Limb (tissue), 2 donors: Measurements from ENCODE around the gene SERPINB10.
"Not testable (repeated sequence)": the region's sequence is repeated elsewhere in the genome, so short reads cannot be mapped to it uniquely, and the experiment has no call there.

Source experiments
- DNase-seq, 2 donors: peaks; one replicate each; pipeline ENCODE4 v3.0.0-alpha.2; 2016; ENCODE audit errors: extremely low spot score in 2 of 2

The SERPINB10 gene

DNA sequence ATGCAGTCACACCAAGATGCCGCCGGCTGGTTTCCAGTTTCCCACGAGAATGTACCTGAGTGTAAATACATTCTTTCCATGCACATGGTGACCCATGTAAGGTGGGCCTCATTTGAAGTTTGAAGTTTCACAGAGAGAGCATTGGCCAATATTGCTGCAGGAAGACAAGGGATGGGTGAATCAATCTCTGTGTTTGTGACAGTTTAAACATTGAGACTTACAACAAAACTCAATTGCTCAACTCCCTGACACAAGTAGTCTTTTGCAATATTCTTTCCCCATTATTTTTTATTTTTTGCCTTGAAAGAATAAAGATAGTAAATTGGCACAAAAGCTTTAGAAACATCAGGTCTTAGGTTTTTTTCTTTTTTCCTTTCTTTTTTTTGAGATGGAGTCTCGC lies 15.2 kb upstream of the SERPINB10 start:
- no peak for DNase-seq

DNA sequence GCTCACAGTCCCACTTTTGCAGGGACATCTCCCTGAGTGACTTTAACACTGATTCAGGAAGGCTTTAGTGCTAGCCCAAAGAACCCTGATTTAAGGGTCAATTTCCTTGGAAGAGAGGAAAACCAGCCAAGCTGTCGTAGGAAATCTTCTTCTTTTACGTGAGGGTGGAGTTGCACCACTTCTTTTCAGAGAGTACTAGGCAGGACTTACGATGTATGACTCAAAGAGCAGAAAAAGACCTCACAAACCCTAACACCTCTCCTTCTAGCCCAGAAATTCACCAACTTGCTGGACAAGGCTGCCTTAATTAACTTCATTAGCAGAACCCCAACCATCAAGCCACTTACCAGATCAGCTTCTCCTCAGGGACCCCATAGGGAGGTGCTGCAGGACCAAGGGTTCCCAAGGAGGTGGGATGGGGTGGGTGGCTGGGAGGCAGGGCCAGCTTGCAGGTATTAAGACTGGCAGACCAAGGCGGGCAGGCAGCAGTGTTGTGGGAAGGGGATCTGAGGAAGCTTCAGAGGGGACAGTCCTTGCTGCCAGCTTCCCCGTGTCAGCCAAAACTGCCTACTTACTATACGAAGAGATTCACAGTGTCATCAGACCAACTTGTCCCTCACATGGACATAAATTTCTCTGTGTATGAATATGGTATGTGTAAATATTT lies 13.5 kb upstream of the SERPINB10 start:
- no peak for DNase-seq

DNA sequence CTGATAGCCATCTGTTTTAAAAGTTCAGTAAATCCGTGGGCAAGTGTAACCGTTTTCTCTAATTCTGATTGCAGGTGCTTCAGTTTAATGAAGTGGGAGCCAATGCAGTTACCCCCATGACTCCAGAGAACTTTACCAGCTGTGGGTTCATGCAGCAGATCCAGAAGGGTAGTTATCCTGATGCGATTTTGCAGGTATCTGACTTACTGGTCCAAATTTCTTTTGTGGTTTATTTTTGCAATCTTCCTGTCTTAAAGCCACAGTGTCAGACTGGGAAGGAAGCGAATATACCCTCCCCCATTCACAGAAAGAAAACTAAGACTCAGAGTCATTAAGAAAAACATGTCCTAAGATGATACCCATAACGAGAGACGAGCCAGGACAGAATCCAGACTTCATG lies 12.6 kb upstream of the SERPINB10 start:
- DNase-seq, result no peak

DNA sequence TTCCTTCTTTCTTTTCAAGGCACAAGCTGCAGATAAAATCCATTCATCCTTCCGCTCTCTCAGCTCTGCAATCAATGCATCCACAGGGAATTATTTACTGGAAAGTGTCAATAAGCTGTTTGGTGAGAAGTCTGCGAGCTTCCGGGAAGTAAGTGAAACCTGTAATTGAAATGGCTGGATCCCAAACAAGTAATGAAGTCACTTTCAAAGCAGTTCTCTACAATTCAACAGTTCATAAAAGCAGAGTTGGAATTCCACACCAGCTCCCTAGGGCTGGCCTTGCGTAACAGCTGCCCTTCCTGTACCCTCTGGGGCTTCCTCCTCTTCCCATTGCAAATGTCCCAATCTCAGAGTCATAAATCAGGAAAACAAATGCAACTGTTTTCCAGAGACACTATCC lies 10.7 kb upstream of the SERPINB10 start:
- DNase-seq, result no peak

DNA sequence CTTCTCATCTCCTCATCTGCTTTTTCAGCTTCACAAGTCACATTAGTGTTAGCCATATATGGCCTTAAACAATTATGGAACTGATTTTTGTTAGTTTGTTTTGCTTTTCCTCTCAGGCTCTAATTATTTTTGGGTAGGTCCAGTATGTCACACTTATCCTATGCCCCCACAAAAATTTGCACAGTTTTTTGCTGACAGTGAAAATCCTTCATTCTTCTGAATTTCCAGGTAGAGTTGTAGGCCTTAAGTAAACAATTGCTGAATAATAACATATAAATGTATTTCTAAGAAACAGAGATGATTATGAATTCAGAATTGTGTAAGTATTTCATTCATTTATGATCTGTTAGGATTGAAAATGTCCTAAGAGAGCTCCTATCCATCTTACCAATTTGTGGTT lies 8.6 kb upstream of the SERPINB10 start:
- no peak for DNase-seq

DNA sequence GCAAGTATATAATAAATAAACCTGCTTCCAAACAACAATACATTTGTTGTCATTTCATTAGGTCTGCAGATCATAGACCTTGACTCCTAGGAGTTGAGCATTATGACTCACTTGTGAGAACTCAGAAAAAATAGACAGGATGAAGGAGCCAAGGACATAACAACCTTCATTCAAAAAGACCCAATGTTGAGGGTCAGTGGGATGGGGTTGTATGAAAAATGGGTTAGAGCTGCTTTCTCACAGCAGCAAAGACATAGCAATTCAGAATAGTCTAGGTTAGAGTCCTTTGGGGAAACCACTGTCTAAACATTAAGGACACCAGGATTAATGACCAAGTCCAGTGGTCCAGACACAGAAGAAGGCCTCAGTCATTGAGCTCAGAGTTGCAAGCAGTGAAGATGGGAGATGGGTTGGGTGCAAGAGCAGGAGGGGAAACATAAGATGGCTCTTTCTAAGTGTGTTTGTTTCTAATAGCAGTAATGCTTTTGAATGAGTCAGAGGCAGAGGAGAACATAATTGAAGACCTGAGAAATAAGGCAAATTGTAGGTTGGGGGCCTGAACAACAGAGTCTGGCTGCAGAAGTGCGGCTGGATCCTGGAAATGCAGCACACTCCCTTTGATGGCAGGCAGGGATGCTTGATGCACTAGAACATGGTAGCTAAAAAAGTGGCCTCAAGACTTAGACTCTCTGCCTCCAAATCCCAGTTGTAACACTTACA lies 3.7 kb upstream of the SERPINB10 start:
- no peak for DNase-seq

DNA sequence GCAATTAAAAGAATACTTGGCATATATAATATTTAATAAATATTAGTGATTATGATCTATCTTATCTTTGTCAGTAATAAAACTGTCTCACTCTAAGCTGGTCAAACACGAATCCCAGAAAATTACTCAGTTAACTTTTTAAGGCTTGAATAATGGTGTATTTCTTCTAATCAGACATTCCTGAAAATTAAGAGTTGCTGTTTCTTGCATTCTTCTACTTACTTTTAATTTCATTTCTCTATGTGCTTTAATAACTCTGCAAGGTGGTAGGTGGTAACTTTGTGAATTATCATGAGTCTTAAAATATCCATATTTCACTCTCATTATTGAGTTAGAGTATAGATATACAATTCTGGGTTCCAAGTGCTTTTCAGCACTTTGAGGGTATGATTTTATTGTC lies 3.1 kb upstream of the SERPINB10 start:
- no peak for DNase-seq

DNA sequence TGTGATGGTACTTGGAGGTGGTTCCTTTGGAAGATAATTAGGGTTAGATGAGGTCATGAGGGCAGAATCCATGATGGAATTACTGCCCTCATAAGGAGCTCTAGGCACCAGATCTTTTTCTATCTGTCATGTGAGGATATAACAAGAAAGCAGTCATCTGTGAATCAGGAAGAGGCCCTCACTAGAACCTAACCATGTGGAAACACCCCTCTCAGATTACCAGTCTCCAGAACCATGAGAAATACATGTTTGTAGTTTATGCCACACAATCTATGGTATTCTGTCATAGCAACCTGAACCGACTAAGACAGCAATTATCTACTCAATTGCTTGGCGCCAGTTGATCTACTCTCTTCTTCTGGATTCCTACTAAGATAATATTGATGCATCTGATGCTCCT lies 2.4 kb upstream of the SERPINB10 start:
- DNase-seq, result no peak

DNA sequence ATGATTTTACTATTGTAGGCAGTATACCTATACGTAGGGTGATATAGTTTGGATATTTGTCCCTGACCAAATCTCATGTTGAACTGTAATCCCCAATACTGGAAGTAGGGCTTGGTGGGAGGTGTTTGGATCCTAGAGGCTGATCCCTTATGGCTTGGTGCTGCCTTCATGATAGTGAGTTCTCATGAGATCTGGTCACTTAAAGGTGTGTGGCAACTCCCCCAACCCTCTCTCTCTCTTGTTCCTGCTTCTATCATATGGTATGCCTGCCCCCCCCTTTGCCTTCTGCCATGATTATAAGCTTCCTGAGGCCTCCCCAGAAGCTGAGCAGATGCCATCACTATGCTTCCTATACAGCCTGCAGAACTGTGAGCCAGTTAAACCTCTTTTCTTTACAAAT lies 1.7 kb upstream of the SERPINB10 start:
- DNase-seq, result no peak

DNA sequence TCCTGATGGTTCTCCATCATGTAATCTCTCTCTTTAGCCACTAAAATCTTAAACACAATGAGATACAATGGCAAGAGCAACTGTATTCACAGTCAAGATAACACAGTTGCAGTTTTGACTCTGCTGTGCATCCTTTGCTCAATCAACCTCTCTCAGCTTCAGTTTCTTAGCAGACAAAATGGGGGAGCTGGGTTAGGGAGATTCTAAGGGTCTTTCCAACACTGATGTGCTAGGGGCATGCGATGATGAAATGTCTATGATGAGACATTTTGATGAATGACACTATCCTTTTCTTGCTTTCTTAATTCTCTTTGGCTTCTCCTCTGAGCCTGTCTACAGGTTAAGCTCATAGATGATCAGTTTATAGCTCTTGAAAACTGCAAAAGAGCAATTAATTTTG lies 1.1 kb downstream of the SERPINB10 start:
- DNase-seq, result no peak

DNA sequence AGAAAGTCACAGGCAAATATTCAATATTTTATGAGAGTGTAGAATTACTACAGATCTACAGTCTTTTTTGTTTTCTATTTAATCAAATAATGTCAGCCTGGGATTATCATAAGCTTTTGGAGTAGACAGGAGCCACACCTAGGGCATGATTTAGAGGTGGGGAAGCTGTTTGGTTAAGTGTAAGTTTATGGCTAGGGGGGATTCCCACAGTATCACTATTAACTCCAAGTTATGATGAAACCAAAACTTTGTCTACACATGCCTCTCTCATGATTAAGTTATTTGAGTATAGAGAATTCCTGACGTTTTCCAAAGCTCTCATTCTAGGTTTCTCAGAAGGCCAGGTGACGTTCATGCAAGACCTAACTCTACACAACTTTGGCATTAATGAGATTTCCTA lies 2.1 kb downstream of the SERPINB10 start:
- DNase-seq, result no peak

DNA sequence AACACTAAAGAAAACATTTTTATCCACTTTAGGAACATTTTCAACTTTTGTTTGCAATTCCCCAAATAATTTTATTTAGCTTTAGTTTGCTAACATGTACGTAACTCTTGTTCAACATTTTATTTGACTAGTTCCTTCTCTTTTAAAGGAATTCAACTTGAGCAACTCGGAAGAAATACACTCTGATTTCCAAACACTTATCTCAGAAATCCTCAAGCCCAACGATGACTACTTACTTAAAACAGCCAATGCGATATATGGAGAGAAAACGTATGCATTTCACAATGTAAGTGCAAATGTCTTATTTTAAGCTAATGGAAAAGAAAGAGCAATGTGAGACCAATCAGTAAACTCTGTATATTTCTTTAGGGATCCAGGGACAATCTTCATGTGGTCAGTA lies 10.1 kb downstream of the SERPINB10 start:
- DNase-seq, result no peak

DNA sequence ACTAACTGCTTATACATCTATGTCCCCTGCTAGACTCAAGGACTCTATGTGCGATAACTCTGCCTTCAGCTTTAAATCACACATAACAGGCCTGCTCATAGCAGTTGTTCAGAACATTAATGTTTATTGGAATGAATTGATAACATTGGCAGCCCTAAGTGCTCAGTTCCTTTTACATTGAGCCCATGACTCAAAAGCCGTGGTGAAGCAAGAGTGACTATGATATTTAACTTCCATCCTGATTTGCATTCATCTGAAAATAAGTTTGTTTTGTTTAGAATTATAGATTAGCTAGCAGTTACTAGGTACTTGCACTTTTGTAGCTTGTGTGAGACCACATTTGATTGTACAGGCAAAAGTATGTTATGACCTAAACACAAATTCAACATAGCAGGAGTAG lies 14.3 kb downstream of the SERPINB10 start:
- no peak for DNase-seq

DNA sequence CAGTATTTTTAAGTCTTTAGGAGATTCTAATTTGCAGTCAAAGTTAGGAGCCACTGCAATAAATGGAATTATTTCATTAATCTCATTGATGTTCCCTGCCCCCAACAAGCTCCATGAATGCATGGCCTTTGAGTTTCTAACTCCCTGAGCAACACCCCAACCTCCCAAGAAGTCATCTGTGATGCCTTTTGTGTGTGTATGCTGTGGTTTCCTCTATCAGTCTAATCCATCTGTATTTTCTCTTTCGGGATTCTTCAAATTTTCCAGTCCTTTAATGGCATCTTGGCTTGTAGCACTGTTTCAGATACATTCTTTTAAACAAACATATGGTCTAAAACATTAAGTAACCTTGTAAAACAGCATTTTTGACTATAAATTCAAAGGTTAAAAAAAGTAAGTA lies 16.8 kb downstream of the SERPINB10 start:
- DNase-seq, result no peak

DNA sequence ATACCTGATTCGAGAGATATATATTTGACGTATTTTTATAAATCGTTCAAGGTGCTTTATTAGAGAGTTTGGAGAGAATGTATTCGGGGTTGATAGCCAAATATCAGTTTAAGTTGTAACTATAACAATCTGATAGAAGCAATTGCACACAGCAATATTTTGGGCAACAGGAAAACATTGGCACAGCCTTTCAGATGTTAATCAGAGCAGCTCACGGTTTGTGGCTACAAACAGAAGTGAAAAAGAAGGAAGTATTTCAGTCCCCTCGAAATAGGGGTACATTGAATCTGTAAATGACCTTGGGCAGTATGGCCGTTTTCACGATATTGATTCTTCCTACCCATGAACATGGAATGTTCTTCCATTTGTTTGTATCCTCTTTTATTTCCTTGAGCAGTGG lies 20.6 kb downstream of the SERPINB10 start:
- DNase-seq, result no peak

DNA sequence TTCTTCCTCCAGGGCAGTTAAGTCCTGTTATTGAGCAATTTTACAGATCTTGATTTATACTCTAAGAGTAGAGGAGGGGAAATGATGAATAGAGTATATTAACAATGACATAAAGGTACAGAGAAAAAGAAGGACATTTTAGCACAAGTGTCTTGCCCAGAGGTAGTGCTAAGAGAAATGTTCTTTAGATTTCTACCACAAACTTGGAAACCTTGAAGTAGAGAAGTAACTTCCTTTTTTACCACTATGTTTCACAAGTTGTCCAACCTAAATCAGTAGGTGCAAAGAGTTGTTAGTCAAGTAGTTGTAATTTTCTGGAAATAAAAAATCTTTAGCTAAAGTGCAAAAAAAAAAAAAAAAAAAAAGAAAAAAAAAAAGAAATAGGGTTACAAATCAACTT lies 21.6 kb downstream of the SERPINB10 start:
- not testable (repeated sequence) for DNase-seq

DNA sequence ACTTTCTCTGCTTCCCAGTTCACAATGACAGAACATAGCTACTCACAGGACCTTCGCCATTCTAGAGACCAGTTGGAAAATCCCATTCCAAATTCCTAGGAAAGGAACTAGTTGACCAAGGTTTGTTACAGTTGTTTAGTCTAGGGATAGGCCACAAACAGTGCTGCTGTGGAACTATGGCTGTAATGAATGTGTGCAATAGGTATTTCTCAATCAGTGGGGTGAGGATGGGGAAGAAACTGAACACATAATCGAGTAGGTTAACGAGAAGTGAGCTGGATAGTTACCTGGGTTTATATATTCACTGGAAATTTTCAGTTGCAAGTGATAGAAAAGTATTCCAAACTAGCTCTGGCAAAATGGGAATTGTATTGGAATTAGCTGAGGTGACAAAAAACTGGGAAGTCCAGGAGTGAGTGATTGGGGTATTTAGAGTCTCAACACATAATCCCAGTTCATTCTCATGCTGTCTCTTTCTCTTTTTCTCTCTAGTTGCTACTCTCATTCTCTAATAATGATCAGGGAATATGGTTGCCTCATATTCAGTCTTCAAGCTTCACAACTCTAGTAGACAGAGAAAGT lies 23.1 kb downstream of the SERPINB10 start:
- no peak for DNase-seq

DNA sequence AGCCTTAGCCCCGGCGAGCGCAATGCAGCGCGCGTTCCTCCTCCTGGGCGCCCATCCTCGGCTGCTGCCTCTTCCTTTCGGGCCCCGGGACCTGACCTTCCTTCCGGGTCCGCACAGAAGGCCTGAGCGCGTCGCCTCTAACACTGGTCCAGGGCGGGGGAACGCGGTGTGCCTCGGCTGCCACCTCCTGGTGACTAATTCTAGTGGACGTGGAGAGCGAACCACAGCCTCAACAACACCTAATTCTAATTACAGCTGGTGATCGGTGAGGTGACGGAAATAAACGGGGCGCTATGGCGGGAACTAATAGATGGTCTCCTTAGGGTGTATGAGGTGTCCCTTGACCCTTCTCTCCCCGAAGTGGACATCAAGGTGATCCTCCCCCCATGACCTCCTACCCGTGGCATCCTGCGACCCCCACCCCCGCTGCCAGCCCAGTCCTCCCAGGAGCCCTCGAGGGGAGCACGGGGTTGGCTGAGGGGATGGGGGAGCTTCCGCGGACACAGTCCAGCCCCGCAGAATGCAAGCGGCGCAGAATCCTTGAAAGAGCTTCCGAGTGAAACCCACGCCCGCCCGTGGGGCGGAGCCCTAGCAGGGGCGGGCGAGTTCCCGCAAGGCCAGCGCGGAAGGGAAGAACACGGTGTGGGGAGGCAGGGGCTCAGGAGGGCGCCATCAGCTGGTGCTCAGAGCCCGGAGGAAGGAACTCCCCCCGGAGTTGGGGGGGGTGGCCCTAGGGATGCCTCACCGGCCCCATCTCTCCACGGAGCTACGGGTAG lies 28.6 kb downstream of the SERPINB10 start:
- peak; percentile 71 to 80 for DNase-seq

DNA sequence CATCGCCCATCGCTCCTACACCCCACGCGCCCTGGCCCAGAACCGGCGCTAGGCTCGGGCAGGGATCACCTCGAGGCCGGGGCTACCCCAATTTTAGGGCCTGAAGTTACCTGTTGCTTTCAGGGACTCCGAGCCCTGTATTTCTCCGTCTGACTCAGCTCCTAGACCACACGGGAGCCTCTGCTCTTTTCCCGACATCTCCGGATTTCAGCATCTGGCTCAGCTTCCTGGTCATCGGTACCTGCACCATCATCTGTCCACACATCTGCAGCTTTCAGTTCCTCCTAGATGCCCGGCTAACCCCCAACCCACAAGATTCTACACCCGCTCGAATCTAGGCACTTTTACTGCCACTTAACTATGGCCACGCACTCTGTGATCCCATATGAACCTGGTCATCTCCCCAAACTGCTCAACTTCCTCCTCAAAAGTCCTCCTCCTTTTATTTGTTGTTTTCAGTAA lies 29.2 kb downstream of the SERPINB10 start:
- no peak for DNase-seq

DNA sequence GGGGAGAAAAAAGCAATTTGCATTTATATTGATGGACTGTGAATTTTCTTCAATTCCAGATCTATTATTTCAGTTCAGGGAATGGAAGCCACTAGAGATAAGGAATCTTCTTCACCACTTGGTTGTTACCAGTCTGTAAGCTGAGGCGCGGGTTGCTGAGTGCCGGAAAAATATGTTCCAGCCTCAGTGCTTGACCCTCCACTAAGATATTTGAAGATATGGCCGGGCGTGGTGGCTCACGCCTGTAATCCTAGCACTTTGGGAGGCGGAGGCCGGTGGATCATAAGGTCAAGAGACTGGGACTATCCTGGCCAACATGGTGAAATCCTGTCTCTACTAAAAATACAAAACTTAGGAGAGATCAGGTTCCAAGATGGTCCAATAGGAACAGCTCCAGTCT lies 32.2 kb downstream of the SERPINB10 start:
- DNase-seq, result no peak

DNA sequence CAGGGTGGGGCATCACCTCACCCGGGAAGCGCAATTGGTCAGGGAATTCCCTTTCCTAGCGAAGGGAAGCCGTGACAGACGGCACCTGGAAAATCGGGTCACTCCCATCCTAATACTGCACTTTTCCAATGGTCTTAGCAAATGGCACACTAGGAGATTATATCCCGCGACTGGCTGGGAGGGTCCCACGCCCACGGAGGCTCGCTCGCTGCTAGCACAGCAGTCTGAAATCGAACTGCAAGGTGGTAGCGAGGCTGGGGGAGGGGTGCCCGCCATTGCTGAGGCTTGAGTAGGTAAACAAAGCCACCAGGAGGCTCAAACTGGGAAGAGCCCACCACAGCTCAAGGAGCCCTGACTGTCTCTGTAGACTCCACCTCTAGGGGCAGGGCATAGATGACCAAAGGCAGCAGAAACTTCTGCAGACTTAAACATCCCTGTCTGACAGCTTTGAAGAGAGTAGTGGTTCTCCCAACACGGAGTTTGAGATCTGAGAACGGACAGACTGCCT lies 32.8 kb downstream of the SERPINB10 start:
- DNase-seq, result not testable (repeated sequence)
